ENCODE measurements around the gene PTPRO.

PTPRO gene

DNA sequence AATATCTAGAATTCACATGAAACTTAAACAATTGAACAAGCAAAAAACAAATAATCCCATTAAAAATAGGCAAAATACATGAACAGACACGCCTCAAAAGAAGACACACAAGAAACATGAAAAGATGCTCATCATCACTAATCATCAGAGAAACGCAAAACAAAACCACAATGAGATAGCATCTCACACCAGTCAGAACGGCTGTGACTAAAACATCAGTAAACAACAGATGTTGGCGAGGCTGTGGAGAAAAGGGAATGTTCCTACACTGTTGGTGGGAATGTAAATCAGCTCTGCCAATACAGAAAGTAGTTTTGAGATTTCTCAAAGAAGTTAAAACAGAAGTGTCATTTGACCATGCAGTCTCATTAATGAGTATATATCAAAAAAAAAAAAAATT is 121.3 kb downstream of the PTPRO start:
- no peak for DNase-seq (ENCODE audit: low read depth in 1 of 2, low spot score in 1 of 2)

DNA sequence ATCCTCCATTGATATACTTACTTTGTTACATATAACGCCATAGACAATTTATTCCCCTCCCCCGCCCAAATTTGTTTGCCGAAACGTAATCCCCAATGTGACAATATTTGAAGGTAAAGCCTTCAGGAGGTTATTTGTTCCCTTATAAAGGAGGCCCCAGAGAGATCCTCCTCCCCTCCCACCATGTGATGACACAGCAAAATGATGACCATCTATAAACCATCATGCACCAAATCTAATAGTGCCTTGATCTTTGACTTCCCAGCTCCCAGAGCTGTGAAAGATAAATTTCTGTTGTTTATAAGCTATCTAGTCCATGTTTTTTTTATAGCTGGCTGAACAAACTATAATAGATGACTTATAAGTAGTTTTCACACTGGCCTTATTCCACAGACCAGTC is 122.2 kb downstream of the PTPRO start:
- DNase-seq (ENCODE audit: low read depth in 1 of 2, low spot score in 1 of 2): no peak

DNA sequence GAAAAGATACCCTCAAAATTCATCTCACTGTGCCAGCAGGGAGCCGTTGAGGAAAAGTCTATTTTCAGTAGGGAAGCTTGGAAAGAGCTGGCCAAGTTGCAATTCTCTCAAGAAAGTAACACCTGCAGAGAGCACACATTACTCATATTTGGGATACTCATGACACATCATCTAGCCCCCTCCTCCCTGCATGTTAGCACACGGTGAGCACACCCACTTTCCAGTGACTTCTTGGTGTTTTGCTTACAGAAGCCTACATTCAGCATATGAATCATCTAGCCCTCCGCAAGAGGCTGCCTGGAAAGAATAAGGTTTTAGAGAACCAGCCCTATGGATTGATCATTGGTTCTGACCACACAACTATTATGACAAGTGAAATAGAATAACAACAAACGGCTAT is 124.5 kb downstream of the PTPRO start:
- no peak for DNase-seq (ENCODE audit: low read depth in 1 of 2, low spot score in 1 of 2)

DNA sequence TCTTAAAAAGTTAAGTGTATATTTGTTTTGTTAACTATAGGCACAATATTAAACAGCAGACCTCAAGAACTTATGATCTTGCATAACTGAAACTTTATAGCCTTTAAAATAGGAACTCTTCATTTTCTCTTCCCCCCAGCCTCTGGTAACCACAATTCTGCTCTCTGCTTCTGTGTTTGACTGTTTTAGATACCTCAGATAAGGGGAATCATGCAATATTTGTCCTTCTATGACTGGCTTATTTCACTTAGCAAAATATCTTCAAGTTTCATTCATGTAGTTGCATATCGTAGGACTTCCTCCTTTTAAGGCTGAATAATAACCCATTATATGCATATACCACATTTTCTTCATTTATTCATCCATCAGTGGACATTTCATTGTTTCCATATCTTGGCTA is 131.3 kb downstream of the PTPRO start:
- no peak for DNase-seq (ENCODE audit: low read depth in 1 of 2, low spot score in 1 of 2)

DNA sequence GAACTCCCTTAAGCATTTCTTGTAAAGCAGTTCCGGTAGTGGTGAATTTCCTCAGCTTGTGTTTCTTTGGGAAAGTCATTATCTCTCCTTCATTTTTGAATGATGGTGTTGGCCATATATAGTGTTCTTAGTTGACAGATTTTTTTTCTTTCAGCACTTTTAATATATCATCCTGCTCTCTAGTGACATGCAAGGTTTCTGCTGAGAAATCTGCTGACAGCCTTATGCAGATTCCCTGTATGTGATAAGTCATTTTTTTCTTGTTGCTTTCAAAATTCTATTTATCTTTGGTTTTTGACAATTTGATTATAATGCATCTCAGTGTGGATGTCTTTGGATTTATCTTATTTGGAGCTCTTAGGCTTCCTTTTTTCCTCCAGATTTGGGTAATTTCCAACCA is 135.7 kb downstream of the PTPRO start:
- no peak for DNase-seq (ENCODE audit: low read depth in 1 of 2, low spot score in 1 of 2)

DNA sequence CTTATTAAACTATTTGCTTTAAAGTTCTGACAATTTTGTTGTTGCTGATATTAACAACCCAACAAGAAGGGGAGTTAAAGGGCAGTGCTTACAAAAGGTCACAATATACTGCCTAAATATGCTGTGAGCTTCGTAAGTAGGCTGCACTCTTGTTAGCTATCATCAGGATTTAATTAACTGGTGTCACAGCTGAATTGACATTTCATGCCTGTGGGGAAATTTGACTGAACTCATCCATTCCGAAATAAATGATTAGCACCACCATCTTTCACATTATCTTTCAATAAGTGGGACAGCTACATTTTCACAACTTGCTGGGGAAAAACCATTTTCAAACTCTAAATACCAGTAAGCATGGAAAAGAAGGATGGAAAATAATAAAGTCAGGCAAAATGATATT is 146.6 kb downstream of the PTPRO start:
- no peak for DNase-seq (ENCODE audit: low read depth in 1 of 2, low spot score in 1 of 2)

DNA sequence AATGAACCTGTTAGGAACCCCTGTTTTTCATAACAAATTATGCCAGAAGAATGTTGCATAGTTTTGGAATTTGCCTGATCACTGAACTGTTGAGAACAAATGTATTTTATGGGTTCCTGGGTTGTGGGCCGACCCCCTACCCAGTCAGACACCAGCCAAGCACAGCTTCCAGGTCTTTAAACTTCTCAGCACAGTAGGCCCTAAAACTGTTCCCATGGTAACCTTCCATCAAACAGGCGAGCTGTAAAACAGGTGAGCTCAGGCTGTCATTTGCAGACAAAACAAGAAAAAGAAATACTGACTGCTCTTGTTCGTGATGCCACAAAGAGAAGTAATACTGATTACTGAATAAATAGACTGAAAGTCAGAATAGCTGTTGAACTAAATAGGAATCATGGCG is 147.0 kb downstream of the PTPRO start:
- DNase-seq (ENCODE audit: low read depth in 1 of 2, low spot score in 1 of 2): no peak

DNA sequence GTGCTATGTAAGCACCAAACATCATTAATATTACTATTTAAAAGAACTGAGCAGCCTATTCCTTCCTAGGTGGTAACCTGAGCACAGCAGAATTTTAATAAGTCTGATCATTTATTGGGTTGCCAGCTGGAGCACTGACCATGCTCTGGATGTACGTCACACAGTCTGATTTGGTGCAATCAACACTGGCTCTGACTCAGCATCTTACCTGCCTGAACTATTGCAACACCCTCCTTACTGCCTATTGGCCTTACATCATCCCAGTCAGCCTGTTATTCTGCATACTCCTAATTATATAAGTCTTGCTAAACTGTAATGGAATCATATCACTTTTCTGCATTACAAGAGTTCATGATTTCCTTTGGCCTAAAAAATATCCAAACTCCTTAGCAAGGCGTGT is 149.7 kb downstream of the PTPRO start:
- DNase-seq (ENCODE audit: low read depth in 1 of 2, low spot score in 1 of 2): no peak

DNA sequence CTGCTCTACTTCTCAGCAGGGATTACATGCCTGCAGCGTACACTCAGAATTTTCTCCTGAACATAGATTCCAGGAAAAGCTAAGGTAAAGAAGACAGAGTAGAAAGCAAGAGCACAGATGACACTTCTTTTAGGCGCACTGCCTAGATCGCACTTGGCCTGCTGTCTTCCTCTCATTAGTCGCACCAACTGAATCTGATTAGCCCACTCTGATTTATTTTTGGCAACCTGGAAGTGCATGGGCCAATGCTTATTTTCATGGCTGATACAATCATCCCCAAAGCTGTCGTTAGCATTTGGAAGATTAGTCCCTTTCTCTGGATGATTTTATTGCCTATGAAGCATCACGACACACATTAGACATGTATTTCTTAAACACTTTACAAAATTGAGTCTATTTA is 152.5 kb downstream of the PTPRO start:
- DNase-seq (ENCODE audit: low read depth in 1 of 2, low spot score in 1 of 2): no peak

DNA sequence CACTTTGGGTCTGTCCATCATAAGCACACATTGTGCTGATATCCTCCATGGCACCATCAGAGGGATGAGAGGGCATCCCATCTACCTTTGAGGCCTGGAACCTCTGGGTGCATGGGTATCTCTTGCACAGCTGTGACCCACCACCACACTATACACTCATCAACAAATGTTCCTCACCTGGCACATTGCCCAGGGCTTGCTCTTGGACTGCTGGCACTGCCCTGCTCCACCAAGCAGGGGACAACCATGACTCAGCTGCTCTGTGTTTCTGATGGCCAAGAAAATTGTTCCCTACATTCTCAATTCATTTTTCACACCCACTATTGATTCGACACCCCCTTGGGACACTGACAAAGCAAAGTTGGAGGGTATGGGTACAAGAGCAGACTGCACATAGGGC is 155.5 kb downstream of the PTPRO start:
- DNase-seq (ENCODE audit: low read depth in 1 of 2, low spot score in 1 of 2): no peak

DNA sequence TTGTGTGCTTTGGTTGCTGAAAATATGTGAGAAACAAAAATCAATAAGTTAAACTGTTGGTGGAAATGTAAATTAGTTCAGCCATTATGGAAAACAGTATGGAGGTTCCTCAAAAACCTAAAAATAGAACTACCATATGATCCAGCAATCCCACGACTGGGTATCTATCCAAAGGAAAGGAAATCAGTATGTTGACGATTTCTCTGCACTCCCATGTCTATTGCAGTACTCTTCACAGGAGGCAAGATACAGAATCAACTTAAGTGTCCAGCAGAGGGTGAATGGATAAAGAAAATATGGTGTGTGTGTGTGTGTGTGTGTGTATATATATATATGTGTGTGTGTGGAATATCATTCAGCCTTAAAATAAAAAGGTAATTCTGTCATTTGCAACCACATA is 159.5 kb downstream of the PTPRO start:
- no peak for DNase-seq (ENCODE audit: low read depth in 1 of 2, low spot score in 1 of 2)

DNA sequence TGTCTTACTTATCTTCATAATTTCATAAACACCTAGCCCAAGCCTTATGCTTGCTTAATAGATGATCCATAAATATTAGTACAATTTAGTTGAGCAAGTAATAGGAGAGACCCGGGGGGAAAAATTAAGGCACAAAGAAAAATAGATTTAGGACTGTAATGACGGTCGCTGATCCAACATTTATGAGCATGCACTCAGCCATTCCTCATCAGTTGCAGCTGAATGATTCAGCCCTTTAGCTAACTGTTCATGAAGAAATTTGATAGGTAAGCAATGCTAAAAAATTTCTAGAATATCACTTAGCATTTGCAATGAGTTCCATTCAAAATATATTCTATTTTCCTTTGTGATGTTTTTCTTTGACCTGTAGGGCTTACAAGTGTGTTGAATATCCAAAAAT is 163.2 kb downstream of the PTPRO start:
- DNase-seq (ENCODE audit: low read depth in 1 of 2, low spot score in 1 of 2): no peak

DNA sequence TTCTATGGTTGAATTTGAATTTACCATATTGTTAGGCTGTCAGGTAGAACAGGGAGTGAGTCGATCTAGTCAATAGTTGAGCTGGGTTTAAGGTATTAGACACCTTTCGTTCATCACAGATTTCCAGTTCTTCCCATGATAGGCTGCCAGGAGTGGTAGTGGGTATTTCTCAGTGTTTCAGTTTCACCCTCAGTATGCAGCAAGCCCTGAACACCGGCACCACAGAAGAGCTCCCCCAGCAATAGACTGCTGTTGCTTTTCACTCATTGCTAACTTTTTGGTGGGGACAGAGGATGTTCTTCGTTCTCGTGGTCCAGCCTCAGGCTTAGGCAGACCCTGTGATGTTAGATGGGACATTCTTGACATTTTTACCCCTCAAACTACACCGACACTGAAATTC is 164.6 kb downstream of the PTPRO start:
- DNase-seq (ENCODE audit: low read depth in 1 of 2, low spot score in 1 of 2): no peak

DNA sequence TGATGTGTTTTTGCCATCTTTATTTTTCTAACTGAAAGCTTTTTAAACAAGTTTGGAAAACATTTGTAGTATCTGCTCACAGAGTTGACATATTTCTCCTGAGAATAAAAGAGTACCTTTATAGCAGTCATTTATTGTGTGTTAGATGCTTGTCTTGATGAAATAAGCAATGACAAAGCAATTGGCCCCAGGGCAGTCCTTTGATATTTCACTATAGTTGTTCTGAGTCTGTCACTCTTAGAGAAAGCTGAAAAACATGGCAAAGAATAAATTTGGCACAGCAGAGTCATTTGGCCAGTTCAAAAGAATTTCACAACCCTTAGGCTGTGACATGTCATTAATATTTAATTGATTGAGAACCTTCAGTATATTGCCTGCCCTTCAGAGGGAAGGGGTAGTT is 166.2 kb downstream of the PTPRO start:
- DNase-seq (ENCODE audit: low read depth in 1 of 2, low spot score in 1 of 2): no peak

DNA sequence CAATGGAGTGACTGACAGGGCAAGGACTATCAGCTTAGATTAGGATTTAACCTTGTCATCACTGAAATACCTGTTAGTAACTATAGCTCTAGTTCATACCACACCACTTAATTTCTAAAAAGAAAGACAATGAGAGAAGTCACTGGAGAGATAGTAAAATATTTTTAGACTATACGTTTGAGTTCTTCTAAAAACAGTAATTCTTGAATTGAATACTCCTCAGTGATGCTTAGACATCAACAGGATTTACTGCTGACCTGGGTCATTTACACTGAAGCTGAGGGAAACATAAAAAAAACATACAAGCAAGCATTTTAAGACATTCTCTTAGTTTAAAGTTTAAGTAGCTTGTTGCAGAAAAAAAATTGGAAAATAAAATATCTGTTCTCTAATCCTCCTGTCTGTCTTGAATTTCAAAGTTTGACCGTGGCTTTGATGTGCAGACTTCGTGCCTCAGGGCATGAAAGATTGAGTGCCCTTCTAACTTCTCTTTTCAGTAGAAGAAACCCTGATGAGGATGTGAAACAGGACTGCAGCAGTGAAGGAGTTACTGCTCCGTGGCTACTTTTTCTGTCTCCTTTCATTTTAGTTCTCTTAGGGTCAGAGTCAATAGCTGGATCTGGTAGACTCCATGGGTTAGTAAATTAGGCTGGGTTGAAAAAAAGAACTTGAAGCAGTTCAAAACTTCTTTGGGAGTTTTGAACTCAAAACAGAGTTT is 172.2 kb downstream of the PTPRO start:
- DNase-seq (ENCODE audit: low read depth in 1 of 2, low spot score in 1 of 2): no peak

DNA sequence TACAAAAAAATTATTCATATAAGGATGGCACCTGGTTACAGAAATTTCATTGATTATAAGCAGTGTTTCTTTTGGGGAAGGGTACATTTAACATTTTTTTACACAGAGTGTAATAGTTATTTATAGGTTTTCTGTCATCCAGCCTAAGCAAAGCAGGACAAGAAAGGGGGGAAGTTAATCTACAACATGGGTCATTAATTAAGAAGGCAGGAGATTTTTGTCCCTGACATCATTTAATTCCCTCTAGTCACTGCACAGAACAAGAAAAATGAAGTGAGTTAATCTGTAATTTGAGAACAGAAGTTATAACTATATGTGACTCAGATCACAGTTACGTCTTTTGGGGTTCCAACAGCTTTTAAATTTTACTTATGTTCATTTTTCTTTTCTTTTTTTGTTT is 173.4 kb downstream of the PTPRO start:
- no peak for DNase-seq (ENCODE audit: low read depth in 1 of 2, low spot score in 1 of 2)

DNA sequence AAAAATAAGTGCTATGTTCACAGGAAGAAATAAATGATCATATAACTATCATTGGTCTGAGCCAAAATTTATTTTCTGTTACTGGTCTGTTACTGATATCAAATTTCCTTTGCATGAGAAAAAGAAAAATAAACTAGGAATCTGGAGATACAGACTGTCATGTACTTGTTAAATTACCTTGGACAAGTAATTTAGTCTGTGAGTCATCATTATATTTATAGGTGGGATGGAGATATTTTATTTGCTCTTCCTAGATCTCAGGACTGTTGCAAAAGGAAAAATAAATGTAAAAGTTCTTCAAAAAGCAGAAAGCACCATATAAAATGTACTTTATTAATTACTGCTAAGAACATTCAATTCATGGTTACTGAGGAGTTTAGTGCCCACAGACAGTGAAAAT is 174.4 kb downstream of the PTPRO start:
- DNase-seq (ENCODE audit: low read depth in 1 of 2, low spot score in 1 of 2): no peak

DNA sequence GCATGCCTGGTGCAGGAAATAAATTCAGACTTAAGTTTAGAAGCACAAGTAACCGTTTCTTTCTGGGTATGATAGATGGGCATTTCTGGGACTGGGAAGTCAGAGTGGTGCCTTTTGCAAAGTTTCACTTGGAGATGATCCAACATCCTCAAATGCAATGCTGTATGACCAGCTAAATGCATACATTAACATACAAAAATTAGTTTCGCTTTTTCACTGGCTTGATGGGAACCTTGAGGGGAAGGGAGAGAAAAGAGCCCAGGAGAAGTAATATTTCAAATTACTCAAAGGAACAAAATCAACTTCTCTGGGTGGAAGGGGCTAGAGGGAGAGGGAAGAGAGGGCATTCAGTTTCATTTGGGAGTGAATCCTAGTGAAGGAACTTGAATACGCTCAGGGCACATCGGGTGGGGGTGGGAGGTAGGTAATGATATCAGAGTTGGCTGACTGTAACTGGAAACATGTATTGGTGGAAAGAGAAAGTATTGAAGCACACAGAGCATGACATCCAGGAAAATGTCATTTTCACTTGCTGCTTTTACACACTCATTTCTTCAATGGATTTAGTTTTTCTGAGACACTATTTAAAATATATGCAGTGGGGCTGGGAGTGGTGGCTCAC is 175.5 kb downstream of the PTPRO start:
- no peak for DNase-seq (ENCODE audit: low read depth in 1 of 2, low spot score in 1 of 2)

DNA sequence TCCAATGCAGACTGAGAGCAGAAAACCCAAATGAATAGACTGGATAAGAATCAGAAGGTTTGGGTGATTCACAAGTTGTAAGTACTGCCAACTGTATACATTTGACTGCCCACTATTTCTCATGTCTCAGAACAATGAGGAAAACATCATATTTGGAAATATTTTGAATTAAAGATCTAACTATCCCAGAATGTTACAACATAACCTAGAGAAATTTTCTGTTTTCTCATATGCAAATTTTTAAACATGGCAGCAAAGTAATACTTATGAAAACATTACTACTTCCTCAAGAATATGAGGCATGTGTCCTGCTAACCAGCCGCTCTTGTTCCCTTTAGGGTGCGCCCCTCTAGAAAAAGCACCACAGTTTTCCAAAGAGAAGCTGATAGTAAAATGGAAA is 179.9 kb downstream of the PTPRO start:
- DNase-seq (ENCODE audit: low read depth in 1 of 2, low spot score in 1 of 2): no peak

DNA sequence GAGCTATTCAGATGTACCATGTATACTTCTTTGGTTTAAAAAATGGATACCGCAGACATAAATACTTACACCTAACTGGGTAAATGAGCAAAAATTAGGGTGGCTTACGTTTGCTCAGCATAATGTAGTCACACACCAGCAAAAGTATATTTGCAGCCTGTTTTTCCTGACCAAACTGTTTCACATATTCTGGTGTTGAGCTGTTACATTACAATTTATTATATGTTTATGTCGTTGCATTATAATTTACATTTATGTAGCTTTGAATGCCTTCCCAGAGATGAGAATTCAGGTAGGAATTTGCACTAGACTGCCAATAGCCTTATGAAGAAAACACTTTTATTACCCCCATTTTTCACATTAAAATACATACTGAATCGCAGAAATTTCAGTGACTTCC is 183.3 kb downstream of the PTPRO start:
- DNase-seq (ENCODE audit: low read depth in 1 of 2, low spot score in 1 of 2): no peak

DNA sequence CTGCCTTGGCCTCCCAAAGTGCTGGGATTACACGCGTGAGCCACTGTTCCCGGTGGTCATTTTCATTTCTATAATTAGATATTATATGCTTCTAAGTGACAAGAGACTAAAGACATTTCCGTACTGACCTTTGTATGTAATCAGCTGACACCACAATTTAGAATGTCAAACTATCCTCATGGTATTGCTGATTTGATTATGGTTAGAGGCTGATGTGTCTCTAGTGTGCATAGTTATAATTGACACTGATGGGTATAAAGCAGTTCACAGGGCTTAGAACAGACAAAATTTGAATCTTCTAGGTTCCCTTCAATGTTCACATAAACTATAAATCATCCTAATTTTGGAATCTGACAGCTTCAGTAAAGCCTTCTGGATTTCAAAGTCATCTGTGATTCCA is 192.7 kb downstream of the PTPRO start:
- no peak for DNase-seq (ENCODE audit: low read depth in 1 of 2, low spot score in 1 of 2)

DNA sequence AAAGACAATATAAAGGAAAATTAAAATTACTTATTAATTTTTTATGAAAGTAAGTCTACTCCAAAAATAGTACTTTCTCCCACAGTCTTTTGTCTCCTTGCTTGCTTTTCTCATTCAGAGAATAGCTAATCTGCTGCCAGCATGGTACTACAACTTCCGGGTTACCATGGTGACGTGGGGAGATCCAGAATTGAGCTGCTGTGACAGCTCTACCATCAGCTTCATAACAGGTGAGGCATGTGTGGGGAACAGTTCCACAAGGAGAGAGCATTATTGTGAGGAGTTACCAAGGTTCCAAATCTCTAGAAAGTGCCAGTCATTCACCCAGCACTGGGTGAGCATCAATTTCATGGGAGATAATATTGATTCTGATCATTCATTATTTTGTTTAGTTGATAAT is 197.8 kb downstream of the PTPRO start:
- no peak for DNase-seq (ENCODE audit: low read depth in 1 of 2, low spot score in 1 of 2)

DNA sequence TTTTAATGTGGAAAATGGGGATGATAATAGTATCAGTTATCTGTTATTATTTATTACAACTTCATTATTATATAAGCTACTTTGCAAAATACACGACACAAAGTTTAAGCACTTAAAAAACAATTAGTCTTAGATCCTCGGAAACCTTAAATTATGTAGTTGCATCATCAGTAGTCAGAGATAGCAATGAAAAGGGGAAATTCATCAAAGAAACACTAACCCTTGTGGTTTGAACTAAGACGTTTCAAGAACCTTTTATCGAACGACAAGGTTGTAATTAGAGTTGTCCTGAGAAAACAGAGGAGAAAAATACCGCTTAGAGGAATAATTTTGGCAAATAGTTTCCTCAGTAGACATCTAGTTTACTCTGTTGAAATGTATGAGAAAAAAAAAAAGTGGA is 198.5 kb downstream of the PTPRO start:
- DNase-seq (ENCODE audit: low read depth in 1 of 2, low spot score in 1 of 2): no peak

Measured in activated CD4-positive, alpha-beta T cell treated with anti-CD3 and anti-CD28 coated beads, Interleukin-2, amount 50 U/mL, for 24 hours (primary cell).